AG09319 (cell line): ENCODE measurements around the gene TOMM5.

Experiments used
- DNase-seq: peaks from one replicate; pipeline ENCODE4 v3.0.0-alpha.2; 2010; ENCODE audit warnings: low read depth; ENCODE audit errors: extremely low read depth
- CTCF ChIP-seq: IDR thresholded peaks from 2 replicates; pipeline ENCODE4 v1.5.1; 2011; ENCODE audit warnings: low read depth, mild to moderate bottlenecking, inconsistent platforms, low read length, moderate library complexity

The TOMM5 gene

GRCh38 chr9:37575001-37575400, 17.4 kb downstream of the TOMM5 start:
- no peak for TF ChIP-seq CTCF
- no peak for DNase-seq

DNA sequence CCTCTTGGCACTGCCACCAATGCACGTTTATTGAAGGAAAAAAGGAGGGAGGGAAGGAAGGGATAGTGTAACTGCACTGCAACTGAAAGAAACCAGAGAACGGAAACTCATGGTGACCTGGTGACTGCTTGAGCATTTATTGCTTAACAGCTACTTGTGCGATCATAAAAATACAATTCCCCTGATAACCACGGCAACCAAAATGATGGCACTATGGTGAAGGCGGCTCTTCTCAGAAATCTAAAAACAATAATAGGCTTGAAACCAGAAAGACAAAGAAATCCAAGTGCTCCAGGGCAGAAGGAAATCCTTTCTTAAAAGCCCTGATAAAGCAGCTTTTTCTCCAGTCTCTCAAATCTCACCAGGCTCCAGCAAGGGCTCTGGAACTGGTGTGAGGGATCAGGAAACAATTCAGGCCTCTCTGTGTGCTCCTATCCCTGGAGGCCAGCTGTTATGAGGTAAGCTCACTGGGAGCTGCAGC, 18.1 kb downstream of the TOMM5 start:
- no peak for DNase-seq
- TF ChIP-seq CTCF = no peak

DNA sequence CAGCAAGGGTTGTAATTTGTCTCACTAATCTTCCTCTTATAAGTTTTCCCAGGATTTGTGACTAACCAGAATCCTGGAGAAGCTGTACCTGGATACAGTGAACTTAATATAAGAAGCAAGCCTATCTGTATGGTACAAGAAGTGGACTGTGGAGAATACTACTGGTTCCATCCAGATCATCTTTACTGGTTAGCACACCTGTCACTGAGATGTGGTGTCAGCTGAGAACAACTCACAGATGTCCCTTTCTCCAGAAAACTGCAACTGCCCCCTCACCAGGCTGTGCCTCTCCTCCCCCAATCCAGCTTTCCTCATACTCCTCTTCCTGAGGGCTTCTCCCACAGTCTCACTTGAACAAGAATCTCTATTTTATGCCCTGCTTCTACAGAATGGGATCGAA, 21.1 kb downstream of the TOMM5 start:
- TF ChIP-seq CTCF = no peak
- DNase-seq = no peak

GRCh38 chr9:37566716-37567115, 25.7 kb downstream of the TOMM5 start:
- TF ChIP-seq CTCF = no peak
- DNase-seq = no peak

GRCh38 chr9:37565661-37566618, 26.5 kb downstream of the TOMM5 start:
- no peak for DNase-seq
- TF ChIP-seq CTCF = no peak

- no peak for TF ChIP-seq CTCF
Observed at GRCh38 chr9:37564916-37565315, 27.5 kb downstream of the TOMM5 start.

GRCh38 chr9:37563806-37564513, 28.4 kb downstream of the TOMM5 start:
- no peak for DNase-seq
- no peak for TF ChIP-seq CTCF

More at GRCh38 chr9:37564916-37565315, 27.5 kb downstream of the TOMM5 start:
- no peak for DNase-seq
